Right kidney (tissue), 9 donors: ENCODE data around the gene ARL8B.
"Not testable (repeated sequence)": the region's sequence is repeated elsewhere in the genome, so short reads cannot be mapped to it uniquely, and the experiment has no call there.

Source experiments
- DNase-seq: peaks from one replicate; pipeline ENCODE4 v3.0.0-alpha.2; 2016
- long read RNA-seq, 8 donors: transcript quantifications; one replicate each; lab custom pipeline, GENCODE V29; 2026

Gene ARL8B
- long read RNA-seq, donor 1, transcript ARL8B-201 (7 exons, 3,005 nt), result major isoform, 24 of 41 reads
- long read RNA-seq, donor 1, partial matches to known transcripts, result 16 of 41 reads
- long read RNA-seq, donor 1, other reads (novel, unspliced or antisense), result 0 of 41 reads
- long read RNA-seq, donor 2, transcript ARL8B-201 (7 exons, 3,005 nt), result major isoform, 18 of 23 reads
- long read RNA-seq, donor 2, partial matches to known transcripts, result 5 of 23 reads
- long read RNA-seq, donor 2, other reads (novel, unspliced or antisense), result 0 of 23 reads
- long read RNA-seq, donor 3, transcript ARL8B-201 (7 exons, 3,005 nt), result major isoform, 11 of 13 reads
- long read RNA-seq, donor 3, partial matches to known transcripts, result 0 of 13 reads
- long read RNA-seq, donor 3, other reads (novel, unspliced or antisense), result 0 of 13 reads
- long read RNA-seq, donor 4, transcript ARL8B-201 (7 exons, 3,005 nt), result major isoform, 27 of 29 reads
- long read RNA-seq, donor 4, partial matches to known transcripts, result 0 of 29 reads
- long read RNA-seq, donor 4, other reads (novel, unspliced or antisense), result 0 of 29 reads
- long read RNA-seq, donor 5, transcript ARL8B-201 (7 exons, 3,005 nt), result major isoform, 17 of 18 reads
- long read RNA-seq, donor 5, partial matches to known transcripts, result 0 of 18 reads
- long read RNA-seq, donor 5, other reads (novel, unspliced or antisense), result 0 of 18 reads
- long read RNA-seq, donor 6, transcript ARL8B-201 (7 exons, 3,005 nt), result major isoform, 28 of 29 reads
- long read RNA-seq, donor 6, partial matches to known transcripts, result 0 of 29 reads
- long read RNA-seq, donor 6, other reads (novel, unspliced or antisense), result 0 of 29 reads
- long read RNA-seq, donor 7, transcript ARL8B-201 (7 exons, 3,005 nt), result major isoform, 29 of 45 reads
- long read RNA-seq, donor 7, partial matches to known transcripts, result 15 of 45 reads
- long read RNA-seq, donor 7, other reads (novel, unspliced or antisense), result 0 of 45 reads
- long read RNA-seq, donor 8, transcript ARL8B-201 (7 exons, 3,005 nt), result major isoform, 18 of 43 reads
- long read RNA-seq, donor 8, partial matches to known transcripts, result 22 of 43 reads
- long read RNA-seq, donor 8, other reads (novel, unspliced or antisense), result 0 of 43 reads

DNA sequence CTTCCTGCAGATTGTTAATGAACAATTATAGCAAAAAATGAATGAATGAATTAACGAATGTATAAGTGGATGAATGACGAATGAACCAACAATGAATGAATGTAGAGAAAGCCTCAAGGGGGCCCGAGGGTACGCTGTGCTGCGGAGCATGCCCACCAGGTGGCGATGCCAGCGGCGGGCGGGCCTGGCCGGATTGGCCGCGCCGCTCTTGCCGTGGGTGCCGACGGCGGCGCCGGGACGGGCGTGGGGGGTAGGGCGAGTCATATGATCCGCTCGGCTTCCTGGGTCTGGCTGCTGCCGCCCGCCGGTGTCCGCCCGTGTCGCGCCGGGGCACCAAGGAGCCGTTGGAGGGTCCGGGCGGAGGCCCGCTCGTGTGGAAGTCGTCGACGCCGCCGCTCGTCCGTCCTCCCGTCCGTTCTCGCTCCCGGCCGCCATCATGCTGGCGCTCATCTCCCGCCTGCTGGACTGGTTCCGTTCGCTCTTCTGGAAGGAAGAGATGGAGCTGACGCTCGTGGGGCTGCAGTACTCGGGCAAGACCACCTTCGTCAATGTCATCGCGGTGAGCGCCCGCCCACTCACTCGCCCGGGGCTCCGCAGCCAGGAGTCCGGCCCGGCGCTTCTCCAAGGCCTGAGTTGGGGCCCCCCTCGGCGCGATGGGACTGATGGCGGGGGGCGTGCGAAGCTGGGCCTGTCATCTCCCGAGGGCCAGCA, at the start of gene ARL8B:
TSS of gene ARL8B (plus strand) at position 263 of the 711 bp plus-strand sequence. CDS start at position 437, 174 bp downstream.
- peak; percentile 90 for DNase-seq

DNA sequence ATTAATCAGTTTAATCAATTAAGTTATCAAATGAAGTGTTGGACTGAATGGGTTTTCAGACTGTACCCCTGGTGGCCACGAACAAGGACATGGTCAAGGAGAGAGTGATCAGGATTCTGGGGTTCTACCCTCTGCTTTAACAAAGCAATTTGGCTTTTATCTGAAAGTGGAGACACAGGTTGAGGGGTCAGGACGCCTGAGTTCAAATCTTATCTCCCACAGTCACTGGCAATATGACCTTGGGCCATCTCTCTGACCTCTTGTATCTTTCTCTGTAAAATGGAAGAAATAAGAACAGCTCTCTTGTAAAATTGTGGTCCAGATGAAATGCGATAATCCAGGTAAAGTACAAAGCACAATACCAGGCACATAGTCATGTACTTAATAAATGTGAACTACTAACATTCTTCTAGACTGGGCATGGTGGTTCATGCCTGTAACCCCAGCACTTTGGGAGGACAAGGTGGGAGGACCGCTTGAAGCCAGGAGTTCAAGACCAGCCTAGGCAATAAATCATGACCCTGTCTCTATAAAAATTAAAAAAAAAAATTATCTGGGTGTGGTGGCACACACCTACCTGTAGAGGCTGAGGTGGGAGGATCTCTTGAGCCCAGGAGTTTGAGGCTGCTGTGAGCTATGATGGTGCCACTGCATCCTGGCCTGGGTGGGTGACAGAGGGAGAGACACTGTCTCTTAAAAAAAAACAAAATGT, 48.6 kb upstream of the ARL8B start:
- DNase-seq, result no peak

- DNase-seq, result no peak
Observed at GRCh38 chr3:5078151-5078550, 43.9 kb upstream of the ARL8B start.

DNA sequence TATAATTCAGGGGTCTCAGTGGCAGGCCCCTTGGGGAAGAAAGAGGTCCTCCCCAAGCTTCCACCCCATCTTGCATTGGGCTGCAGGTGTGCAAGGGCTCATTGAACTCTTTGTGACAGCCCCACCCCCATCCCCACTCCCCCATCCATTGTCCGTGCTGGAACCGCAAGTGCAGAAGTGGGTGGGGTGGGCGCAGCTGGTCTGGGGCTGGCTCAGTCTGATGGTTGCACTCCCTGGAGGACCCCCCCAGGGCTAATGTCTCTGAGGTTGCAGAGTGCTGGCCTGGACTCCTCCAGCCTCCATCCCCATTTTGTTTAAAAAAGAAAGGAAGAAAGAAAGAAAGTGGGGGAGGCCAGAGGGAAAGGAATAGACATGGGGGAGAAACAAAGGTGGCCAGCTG, 42.3 kb upstream of the ARL8B start:
- DNase-seq, result no peak

DNA sequence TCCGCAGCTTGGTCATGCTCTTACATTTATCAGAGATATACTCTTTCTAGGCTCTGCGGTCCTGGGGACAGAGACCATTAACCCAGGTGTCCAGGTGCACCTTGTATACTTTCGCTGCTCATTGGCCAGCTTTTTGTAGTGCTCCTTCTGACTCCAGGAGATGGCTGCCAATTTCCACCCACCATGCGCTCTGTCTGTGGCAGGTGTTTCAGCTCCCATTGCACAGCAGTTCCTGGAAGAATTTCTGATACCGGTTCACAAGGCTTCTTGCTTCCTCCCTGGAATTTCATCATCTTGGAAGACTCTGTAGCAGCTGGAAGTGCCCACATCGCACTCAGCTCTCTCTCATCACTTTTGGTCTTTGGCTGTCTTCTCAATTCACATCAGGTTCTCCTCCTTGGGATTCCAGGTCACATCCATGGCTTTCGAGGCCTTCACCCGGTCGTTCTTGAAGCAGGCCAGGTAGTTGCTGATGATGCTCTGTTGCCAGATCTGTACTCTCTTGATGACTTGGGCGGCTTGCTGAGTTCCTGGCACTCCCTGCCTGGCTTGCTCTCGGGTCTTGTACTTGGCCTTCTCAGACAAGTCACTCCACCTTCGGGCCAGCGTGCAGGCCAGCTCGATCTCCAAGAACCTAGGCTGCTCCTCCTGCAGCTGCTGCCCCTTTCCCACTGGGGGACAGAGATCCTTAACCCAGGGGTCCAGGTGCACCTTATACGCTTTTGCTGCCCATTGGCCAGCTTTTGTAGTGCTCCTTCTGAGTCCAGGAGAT, 41.1 kb upstream of the ARL8B start:
- no peak for DNase-seq

DNA sequence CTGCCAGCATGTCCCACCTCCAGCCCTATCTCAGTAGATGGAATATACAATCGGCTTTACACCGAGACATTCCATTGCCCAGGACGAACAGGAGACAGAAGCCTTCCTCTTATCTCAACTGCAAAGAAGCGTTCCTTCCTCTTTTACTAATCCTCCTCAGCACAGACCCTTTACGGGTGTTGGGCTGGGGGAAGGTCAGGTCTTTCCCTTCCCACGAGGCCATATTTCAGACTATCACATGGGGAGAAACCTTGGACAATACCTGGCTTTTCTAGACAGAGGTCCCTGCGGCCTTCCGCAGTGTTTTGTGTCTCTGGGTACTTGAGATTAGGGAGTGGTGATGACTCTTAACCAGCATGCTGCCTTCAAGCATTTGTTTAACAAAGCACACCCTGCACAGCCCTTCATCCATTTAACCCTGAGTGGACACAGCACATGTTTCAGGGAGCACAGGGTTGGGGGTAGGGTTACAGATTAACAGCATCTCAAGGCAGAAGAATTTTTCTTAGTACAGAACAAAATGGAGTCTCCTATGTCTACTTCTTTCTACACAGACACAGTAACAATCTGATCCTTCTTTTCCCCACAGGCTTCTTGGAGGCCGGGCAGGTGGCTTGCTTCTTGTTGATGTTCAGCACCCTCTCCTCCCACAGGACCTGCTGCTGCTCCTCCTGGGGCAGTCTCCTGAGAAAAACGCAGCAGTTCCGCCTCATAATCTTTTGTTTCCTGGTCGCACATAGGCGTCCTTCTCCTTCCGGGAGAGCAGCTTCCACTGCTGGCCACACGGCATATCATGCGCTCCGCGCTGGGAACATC, 39.9 kb upstream of the ARL8B start:
- peak; percentile 25 for DNase-seq

DNA sequence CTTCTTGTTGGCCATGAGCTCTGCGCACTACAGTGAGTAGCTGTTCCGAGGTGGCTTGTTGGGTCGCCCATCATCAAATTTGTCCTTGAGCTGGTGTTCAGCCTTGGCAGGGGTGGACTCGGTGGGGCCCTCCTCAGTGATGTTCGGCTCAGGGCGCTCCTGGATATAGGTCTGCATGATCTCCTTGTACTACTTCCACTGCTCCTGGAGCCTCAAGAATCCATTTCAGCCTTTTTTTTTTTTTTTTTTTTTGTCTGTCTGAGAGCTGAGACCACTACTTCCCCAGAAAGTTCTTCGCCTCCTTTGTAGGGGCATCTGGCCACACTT, 39.3 kb upstream of the ARL8B start:
- DNase-seq, result no peak

- DNase-seq, result no peak
Observed at GRCh38 chr3:5084224-5084623, 37.9 kb upstream of the ARL8B start.

DNA sequence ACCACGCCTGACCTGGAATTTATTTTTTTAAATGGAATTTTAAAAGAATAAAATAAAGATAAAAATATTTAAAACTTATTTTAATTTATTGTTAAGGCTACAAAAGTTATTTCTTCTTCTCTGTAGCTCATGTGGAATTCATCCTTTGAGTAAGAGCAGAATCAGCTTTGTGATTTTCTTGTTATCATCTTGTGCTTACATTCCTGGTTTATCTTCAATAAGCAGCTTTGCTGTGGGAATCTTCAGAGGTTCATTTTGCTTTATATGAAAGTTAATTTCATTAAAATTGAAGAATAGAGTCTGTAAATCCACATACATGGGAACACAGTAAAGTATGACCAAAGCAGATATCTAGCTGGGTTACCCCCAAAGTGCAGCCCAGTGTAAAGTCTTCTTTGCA, 35.4 kb upstream of the ARL8B start:
- no peak for DNase-seq

- DNase-seq, result no peak
Observed at GRCh38 chr3:5087209-5087608, 34.9 kb upstream of the ARL8B start.

DNA sequence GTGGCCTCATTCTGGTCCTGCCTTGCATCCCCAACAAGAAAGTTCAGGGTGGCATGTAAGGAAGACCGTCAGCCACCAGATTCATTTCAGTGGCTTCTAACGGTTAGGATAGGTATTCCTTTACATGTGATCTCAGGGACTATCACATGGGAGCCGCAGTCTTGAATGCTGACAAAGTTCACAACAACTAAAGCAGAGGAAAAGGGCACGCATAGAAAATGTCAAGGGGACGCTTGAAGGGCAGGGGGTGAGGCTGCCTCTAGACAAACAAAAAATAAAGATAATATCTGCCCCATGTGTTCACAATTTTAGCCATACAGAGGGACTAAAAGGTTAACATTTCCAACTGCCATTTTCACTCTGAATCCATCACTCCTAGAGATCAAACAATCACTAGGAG, 31.9 kb upstream of the ARL8B start:
- DNase-seq, result no peak

- no peak for DNase-seq
Observed at GRCh38 chr3:5092018-5092417, 30.1 kb upstream of the ARL8B start.

- no peak for DNase-seq
Observed at GRCh38 chr3:5093731-5094130, 28.4 kb upstream of the ARL8B start.

DNA sequence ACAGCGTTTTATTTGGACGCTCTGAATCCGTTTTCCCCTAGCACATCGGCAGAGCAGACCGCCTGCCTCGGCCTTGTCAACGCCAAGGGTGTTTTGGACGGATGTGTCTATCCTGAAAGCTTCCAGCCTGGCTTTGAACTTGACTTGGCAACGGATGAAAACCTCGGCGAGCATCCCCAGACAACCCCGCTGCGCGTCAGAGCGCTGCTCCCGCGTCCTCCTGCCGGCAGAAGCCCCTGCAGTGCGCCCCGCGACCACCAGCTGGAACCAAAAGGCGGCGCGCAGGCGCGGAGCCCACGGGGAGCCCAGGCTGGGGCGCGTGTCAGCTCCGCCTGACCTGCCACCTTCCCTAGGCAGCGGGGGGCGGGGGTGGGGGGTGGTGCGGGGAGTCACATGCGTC, 26.2 kb upstream of the ARL8B start:
- peak; percentile 65 for DNase-seq

DNA sequence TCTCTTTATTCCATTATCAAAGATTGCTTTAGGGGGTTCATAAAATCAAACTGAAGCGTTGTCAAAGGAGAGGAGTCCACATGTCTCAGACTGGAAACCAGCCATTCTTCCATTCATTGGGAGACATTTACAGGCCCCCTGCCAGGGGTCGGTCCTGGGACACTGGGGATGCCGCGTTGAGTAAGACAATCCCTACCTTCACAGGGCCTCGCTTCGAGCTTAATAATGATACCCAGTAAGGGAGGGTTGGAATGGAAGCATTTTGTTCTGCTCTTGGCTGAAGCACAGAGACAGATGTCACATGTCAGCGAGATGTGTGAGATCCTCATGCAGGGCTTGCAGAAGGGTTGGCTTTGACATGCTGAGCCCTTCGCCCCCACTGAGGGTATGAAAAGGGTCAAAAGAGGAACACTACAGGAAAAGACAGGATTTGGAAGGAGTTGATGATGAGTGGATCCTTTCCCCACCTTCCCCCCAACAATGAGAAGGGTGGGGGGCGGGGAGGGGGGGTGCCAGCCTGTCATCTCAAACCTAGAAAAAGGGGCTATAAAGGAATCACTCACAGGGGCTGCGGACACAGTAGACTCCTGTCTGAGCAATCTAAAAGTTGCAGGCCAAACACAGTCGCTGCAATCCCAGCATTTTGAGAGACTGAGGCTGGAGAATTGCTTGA, 25.6 kb upstream of the ARL8B start:
- DNase-seq, result peak; percentile 44

- no peak for DNase-seq
Observed at GRCh38 chr3:5098346-5098745, 23.7 kb upstream of the ARL8B start.

- no peak for DNase-seq
Observed at GRCh38 chr3:5102532-5102931, 19.6 kb upstream of the ARL8B start.

DNA sequence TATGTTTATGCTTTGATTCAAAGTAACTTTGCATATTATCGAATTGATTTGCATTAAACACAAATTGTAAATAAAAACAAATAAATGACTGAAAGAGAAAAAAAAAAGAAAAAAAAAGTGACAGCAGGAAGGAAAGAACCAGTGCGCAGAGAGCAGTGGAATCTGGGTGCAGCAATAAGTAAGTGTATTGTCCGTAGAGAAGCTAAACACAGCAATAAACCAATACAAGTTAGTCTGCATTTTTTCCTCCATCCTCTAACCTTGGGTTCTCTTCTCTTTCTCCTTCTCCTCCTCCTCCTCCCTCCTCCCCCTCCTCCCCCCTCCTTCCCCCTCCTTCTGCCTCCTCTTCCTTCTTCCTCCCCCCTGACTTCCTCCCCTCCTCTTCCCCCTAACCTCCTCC, 18.3 kb upstream of the ARL8B start:
- no peak for DNase-seq

GRCh38 chr3:5105050-5105449, 17.0 kb upstream of the ARL8B start:
- no peak for DNase-seq

- not testable (repeated sequence) for DNase-seq
Observed at GRCh38 chr3:5106371-5106770, 15.7 kb upstream of the ARL8B start.
